ENCODE results near the gene HINFP.

DNA sequence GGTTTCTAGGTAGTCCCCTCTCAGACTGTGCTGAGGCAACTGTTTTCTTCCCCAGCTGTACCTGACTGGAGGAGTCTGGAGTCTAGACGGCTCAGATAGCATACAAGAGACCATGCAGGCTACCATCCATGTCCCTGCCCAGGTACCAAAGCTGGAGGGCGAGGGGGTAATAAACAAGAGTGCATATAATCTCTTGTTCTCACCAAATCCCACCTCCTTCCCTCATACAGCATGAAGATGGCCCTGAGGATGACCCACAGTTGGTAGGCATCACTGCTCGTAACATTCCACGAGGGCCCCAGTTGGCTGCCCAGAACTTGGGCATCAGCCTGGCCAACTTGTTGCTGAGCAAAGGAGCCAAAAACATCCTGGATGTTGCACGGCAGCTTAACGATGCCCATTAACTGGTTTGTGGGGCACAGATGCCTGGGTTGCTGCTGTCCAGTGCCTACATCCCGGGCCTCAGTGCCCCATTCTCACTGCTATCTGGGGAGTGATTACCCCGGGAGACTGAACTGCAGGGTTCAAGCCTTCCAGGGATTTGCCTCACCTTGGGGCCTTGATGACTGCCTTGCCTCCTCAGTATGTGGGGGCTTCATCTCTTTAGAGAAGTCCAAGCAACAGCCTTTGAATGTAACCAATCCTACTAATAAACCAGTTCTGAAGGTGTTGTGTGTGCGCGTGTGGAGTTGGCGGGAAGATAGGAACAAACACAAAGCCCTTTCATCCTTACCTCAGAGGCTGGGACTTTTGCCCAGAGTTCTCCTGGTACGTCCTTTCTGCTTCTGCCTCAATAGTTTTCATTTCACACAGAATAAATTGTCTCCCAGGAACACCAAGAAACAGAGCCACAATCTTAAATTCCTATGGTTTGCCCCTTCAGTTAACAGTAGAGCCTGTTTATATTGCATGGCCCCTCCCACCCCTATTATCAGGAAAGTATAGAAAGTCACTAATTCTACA, 28.2 kb upstream of the HINFP start:
- TF ChIP-seq POLR2A (IDR thresholded peaks at IDR 0.05), result no peak
- TF ChIP-seq, protein P1, sequence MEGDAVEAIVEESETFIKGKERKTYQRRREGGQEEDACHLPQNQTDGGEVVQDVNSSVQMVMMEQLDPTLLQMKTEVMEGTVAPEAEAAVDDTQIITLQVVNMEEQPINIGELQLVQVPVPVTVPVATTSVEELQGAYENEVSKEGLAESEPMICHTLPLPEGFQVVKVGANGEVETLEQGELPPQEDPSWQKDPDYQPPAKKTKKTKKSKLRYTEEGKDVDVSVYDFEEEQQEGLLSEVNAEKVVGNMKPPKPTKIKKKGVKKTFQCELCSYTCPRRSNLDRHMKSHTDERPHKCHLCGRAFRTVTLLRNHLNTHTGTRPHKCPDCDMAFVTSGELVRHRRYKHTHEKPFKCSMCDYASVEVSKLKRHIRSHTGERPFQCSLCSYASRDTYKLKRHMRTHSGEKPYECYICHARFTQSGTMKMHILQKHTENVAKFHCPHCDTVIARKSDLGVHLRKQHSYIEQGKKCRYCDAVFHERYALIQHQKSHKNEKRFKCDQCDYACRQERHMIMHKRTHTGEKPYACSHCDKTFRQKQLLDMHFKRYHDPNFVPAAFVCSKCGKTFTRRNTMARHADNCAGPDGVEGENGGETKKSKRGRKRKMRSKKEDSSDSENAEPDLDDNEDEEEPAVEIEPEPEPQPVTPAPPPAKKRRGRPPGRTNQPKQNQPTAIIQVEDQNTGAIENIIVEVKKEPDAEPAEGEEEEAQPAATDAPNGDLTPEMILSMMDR (IDR thresholded peaks at IDR 0.05), result no peak
